Measurements from ENCODE around the gene MN1.

The MN1 gene

DNA sequence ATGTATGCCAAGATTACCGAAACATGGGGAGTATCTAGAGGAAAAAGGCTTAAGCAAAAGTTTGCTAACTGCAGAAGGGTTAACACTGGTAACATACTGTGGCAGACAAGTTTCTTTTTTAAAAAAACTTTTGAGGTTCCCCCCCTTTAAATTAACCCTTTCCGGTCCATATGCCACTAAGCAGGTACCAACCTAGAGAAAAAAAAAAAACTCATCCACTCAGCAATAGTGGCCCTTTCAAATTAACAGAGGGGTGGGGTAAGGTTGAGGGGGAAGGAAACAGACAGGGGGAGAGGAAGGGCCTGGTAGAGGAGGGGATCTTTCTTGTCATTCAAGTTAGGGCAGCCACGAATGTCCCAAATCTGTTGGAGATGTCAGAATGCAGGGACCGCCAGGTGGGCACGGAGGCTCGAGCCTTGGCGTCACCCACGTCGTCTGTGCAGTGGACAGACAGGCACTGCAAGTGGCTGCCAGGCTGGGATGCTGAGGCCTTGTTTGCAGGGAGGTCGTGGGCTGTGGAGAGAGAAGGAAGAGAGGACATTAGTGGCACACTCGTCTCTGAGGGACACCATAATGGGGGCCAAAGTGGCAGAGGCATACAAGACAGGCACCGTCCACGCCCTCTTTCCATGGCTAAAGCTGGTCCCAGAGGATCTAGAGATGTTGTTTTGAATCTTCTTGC, 50.8 kb downstream of the MN1 start:
- Histone ChIP-seq H3K9me3 (ENCODE audit: control insufficient read depth, insufficient read depth, low read length) (no peaks in the 10 kb centered on the region), H4K20me1 (ENCODE audit: control insufficient read depth, insufficient read depth, low read depth, low read length) (no peaks in the 10 kb centered on the region), H3K27me3 (ENCODE audit: control insufficient read depth, low read length) (no peaks in the 10 kb centered on the region), H3K36me3 (ENCODE audit: control insufficient read depth, low read length) (no peaks in the 10 kb centered on the region), H3K4me1 (ENCODE audit: control insufficient read depth, low read length) (no peaks in the 10 kb centered on the region), H3K27ac (ENCODE audit: low read depth, low read length) (no peak overlapping the region), H3K79me2 (ENCODE audit: control insufficient read depth, low read length) (no peaks in the 10 kb centered on the region), H3K4me2 (ENCODE audit: low read length) (no peak overlapping the region), H3F3A (ENCODE audit: control insufficient read depth, insufficient read depth) (no peaks in the 10 kb centered on the region), H3K4me3 (ENCODE audit: low read length) (no peak overlapping the region), H3K9me2 (replicated peaks; ENCODE audit: control insufficient read depth, low read length) (no peaks in the 10 kb centered on the region)
- TF ChIP-seq EZH2phosphoT487 (IDR thresholded peaks at IDR 0.05; ENCODE audit: borderline replicate concordance, low read length) (no peak), CTCF (IDR thresholded peaks at IDR 0.05; ENCODE audit: low read depth, low read length, poor library complexity, severe bottlenecking) (no peak)

- Histone ChIP-seq H3K27ac (ENCODE audit: low read depth, low read length) (no peak overlapping the region), H3K27me3 (ENCODE audit: control insufficient read depth, low read length) (no peaks in the 10 kb centered on the region), H3K9me2 (replicated peaks; ENCODE audit: control insufficient read depth, low read length) (no peaks in the 10 kb centered on the region), H3K4me2 (ENCODE audit: low read length) (no peak overlapping the region), H3K79me2 (ENCODE audit: control insufficient read depth, low read length) (no peaks in the 10 kb centered on the region), H3F3A (ENCODE audit: control insufficient read depth, insufficient read depth) (no peaks in the 10 kb centered on the region), H4K20me1 (ENCODE audit: control insufficient read depth, insufficient read depth, low read depth, low read length) (no peaks in the 10 kb centered on the region), H3K36me3 (ENCODE audit: control insufficient read depth, low read length) (no peaks in the 10 kb centered on the region), H3K4me3 (ENCODE audit: low read length) (no peak overlapping the region), H3K9me3 (ENCODE audit: control insufficient read depth, insufficient read depth, low read length) (no peaks in the 10 kb centered on the region), H3K4me1 (ENCODE audit: control insufficient read depth, low read length) (no peaks in the 10 kb centered on the region)
- TF ChIP-seq EZH2phosphoT487 (IDR thresholded peaks at IDR 0.05; ENCODE audit: borderline replicate concordance, low read length) (no peak), CTCF (IDR thresholded peaks at IDR 0.05; ENCODE audit: low read depth, low read length, poor library complexity, severe bottlenecking) (no peak)
Measured at GRCh38 chr22:27749597-27750225, 51.8 kb downstream of the MN1 start.

DNA sequence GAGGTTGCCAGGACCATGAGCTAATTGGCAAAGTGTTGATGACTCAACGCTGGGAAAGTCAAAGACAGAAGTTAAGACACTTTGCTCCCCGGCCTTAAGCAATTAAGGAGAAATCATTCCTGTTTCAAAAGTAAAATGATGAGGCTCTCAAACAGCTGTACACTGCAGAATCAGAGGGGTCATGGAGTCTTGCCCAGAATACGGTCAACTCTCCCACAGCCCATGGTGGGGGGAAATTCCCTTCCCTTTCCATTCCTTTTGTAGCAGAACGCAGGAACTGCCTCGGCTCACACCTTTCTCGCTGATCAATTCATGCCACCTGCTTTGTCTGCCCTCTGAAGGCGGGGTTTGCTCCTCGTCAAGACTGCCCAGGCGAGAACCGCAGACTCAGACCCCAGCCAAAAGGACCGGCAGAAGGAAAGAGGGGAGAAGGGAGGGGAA, 52.8 kb downstream of the MN1 start:
- Histone ChIP-seq H3K27me3 (ENCODE audit: control insufficient read depth, low read length) (no peaks in the 10 kb centered on the region), H3K79me2 (ENCODE audit: control insufficient read depth, low read length) (no peaks in the 10 kb centered on the region), H3K4me3 (ENCODE audit: low read length) (no peak overlapping the region), H4K20me1 (ENCODE audit: control insufficient read depth, insufficient read depth, low read depth, low read length) (no peaks in the 10 kb centered on the region), H3K27ac (ENCODE audit: low read depth, low read length) (no peak overlapping the region), H3K9me2 (replicated peaks; ENCODE audit: control insufficient read depth, low read length) (no peaks in the 10 kb centered on the region), H3K9me3 (ENCODE audit: control insufficient read depth, insufficient read depth, low read length) (no peaks in the 10 kb centered on the region), H3F3A (ENCODE audit: control insufficient read depth, insufficient read depth) (no peaks in the 10 kb centered on the region), H3K4me1 (ENCODE audit: control insufficient read depth, low read length) (no peaks in the 10 kb centered on the region), H3K36me3 (ENCODE audit: control insufficient read depth, low read length) (no peaks in the 10 kb centered on the region), H3K4me2 (ENCODE audit: low read length) (no peak overlapping the region)
- TF ChIP-seq CTCF (IDR thresholded peaks at IDR 0.05; ENCODE audit: low read depth, low read length, poor library complexity, severe bottlenecking) (no peak), EZH2phosphoT487 (IDR thresholded peaks at IDR 0.05; ENCODE audit: borderline replicate concordance, low read length) (no peak)

Data from DOHH2 (cell line).